ENCODE data around the gene KCNC3.
A peak's percentile ranks its signal among the peaks of the same experiment; 100 is the strongest.

KCNC3 gene

GRCh38 chr19:50329146-50329925 is at the start of gene KCNC3:
TSS of gene KCNC3 (minus strand) at chr19:50329377. CDS start at chr19:50329082, 295 bp downstream.
- DNase-seq, result peak; percentile 99

- DNase-seq, result no peak
Observed at GRCh38 chr19:50378863-50379236, 49.7 kb upstream of the KCNC3 start.

- DNase-seq, result no peak
Observed at GRCh38 chr19:50378169-50378862, 49.1 kb upstream of the KCNC3 start.

GRCh38 chr19:50377517-50377916 is 48.3 kb upstream of the KCNC3 start:
- DNase-seq, result no peak

- no peak for DNase-seq
Observed at GRCh38 chr19:50377051-50377461, 47.9 kb upstream of the KCNC3 start.

GRCh38 chr19:50376166-50377050 is 47.2 kb upstream of the KCNC3 start, which contains the start of gene NR1H2:
TSS of gene NR1H2 (plus strand) at chr19:50376457. CDS start at chr19:50377606, 1,149 bp downstream.
- peak; percentile 80 for DNase-seq

GRCh38 chr19:50371914-50372475 is 42.8 kb upstream of the KCNC3 start:
- no peak for DNase-seq

- peak; percentile 77 for DNase-seq
Observed at GRCh38 chr19:50368649-50369570, 39.7 kb upstream of the KCNC3 start.

GRCh38 chr19:50365434-50366306 is 36.5 kb upstream of the KCNC3 start, which contains the start of gene NAPSA:
TSS of gene NAPSA (minus strand) at chr19:50365639. CDS start at chr19:50365621, 18 bp downstream.
- no peak for DNase-seq

- DNase-seq, result no peak
Observed at GRCh38 chr19:50362656-50363424, 33.7 kb upstream of the KCNC3 start.

- no peak for DNase-seq
Observed at GRCh38 chr19:50362030-50362412, 32.8 kb upstream of the KCNC3 start.

- DNase-seq, result no peak
Observed at GRCh38 chr19:50361290-50362029, 32.3 kb upstream of the KCNC3 start.

- no peak for DNase-seq
Observed at GRCh38 chr19:50359328-50359818, 30.2 kb upstream of the KCNC3 start.

- peak; percentile 51 for DNase-seq
Observed at GRCh38 chr19:50358483-50359327, 29.5 kb upstream of the KCNC3 start.

- DNase-seq, result peak; percentile 51
Observed at GRCh38 chr19:50357178-50358100, 28.3 kb upstream of the KCNC3 start.

- no peak for DNase-seq
Observed at GRCh38 chr19:50356691-50357177, 27.6 kb upstream of the KCNC3 start.

Measured in NCI-H2029 treated with DMSO at 0.1 percent for 48 hours (cell line).